GM19463 (cell line): Measurements from ENCODE around the gene GUCA2A.

Experiments
- ATAC-seq: cut with Tn5 transposase; IDR thresholded peaks from one replicate; pipeline ENCODE4 v1.9.1; 2021; ENCODE audit warnings: mild to moderate bottlenecking, moderate library complexity; ENCODE audit not compliant: unreplicated experiment

GUCA2A gene

GRCh38 chr1:42155362-42155761 is 9.2 kb downstream of the GUCA2A start:
- ATAC-seq = no peak

GRCh38 chr1:42154685-42155084 is 9.9 kb downstream of the GUCA2A start:
- no peak for ATAC-seq

- no peak for ATAC-seq
Observed at GRCh38 chr1:42153624-42154023, 10.9 kb downstream of the GUCA2A start.

GRCh38 chr1:42152907-42153600 is 11.5 kb downstream of the GUCA2A start, which contains the start of gene GUCA2B:
GUCA2B (plus strand) TSS chr1:42153410; CDS start chr1:42153451, 41 bp downstream.
- no peak for ATAC-seq

GRCh38 chr1:42152119-42152518 is 12.4 kb downstream of the GUCA2A start:
- no peak for ATAC-seq

- no peak for ATAC-seq
Observed at GRCh38 chr1:42150651-42151050, 13.9 kb downstream of the GUCA2A start.

DNA sequence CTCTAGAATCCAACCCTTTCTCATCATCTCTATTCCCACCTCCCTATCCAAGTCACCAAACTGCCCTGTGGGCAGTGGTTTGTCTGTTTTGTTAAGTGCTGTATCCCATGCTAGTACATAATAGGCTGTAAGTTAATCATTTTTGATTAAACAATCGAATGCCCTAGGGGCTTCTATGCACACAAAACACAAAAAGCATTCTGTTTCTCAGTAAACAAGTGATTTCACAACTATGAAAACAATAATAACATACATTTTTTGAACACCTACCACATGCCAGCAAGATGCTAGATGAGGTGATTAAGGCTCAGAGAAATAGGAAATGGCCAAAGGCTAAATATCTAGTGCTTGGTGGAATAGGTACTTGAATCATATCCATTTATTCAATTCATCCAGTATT is 16.4 kb downstream of the GUCA2A start:
- no peak for ATAC-seq

- no peak for ATAC-seq
Observed at GRCh38 chr1:42146626-42147320, 17.8 kb downstream of the GUCA2A start.

DNA sequence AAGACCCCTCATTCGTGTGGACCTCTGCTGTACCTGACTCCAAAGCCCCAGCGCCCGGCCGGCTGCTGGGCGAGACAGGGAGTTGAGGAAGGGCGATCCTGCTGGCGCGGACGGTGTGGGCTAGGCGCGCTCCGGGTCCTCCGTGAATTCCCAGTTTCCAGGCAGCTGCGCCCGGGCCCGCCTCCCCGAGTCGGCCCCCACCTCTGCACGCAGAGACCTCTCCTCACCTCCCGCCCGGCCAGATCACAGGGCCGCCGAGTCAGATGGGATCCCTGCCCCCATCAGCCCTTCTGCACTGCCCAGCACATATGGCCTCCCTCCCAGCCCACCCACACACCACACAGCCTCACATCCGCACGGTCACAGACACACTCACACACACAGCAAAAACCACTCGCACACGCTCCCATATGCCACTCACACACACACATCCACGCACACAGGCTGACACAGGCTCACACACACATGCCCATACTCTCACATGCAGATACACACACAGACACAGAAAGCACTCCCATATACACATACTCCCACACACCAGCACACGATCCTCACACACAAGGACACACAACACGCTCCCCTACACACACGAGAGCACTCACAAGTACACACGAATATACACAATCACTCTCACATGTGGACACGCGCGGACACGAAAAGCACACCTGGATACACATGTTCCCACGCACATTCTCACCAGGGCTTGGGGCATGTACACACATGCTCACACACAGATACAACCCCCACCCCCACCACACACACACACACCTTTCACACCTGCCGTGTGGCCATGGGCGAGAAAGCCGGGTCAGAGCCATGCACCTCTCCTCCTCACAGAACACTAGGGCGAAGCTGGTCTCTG is 18.6 kb downstream of the GUCA2A start:
- no peak for ATAC-seq

GRCh38 chr1:42145389-42145716 is 19.2 kb downstream of the GUCA2A start:
- no peak for ATAC-seq

DNA sequence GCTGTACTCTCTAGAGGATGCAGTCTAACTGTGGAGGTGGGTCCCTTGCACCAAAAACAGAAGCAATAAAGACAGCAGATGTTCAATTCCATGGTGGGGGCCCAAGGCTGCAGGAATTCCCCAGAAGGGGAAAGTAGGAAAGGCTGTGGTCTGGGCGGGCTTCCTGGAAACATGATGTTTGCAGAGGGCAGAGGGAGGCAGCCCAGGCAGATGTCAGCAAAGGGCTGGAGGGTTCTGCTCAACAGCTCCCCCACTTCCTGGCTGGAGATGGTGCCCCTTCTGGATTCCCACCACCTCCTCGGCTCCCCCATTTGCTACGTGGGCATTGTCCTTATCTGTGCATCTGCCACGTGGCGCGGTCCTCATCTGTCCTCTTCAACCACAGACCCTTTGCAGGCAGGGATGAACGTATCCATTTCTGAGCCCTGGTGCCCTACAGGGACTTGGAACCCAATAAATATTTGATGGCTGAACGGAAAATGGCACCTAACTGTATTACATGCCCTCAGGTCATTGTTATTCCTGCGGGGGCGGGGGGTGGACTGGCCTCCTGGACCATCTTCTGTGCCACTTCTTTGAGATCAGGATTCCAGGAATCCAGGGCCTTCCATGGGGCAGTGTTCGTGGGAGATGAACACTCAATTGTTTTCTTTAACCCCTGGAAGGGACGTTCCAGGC is 19.7 kb downstream of the GUCA2A start:
- no peak for ATAC-seq

- ATAC-seq = no peak
Observed at GRCh38 chr1:42143896-42144710, 20.4 kb downstream of the GUCA2A start.

DNA sequence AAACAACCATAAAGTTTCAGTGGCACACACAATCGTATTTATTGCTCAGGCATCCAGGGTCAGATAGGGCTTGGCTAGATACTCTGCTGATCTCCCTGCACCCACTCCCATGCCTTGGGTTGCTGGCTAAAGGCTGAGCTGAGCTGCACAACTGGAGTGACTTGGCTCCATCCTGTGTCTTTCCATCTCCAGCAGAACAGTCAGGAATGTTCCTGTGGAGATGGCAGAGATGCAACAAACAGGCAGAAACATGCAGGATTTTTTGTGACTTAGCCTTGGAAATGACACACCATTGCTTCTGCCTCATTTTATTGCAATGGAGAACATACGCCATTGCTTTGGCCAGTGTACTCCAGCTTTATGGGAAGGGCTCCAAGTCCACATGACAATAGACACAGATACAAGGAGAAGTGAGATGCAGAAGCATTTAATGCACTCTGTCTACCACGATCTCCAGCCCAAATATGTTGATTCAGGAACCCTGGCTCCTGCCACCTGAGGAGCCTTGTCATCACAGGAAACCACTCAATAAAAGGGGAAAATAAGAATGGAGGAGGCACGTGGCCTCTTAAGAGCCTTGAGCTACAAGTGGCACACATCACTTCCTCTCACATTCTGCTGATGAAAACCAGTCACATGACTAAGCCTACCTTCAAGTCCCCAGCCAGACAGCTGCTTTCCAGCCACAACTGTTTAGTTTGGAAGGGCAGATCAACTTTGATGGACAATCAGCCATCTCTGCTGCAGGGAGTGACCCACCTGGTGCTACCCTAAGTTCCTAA is 21.5 kb downstream of the GUCA2A start:
- no peak for ATAC-seq

- ATAC-seq = no peak
Observed at GRCh38 chr1:42141978-42142377, 22.6 kb downstream of the GUCA2A start.

DNA sequence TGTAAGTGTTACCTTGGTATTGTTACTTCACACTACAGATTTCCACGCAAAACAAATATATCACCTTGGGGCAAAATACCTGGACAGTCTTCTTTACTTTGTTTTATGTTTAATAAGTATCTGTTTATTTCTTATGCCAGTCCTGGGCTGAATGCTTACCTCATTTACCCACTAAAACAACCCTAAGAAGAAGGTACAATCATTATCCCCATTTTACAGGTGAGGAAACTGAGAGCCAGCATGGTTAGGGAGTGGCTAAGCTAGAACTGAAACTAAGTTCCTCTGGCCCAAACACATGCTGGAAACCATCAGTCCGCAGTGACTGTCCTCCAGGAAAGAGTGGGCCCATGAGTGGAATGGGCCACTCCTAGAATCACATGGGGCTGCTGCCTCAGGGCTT is 24.4 kb downstream of the GUCA2A start:
- ATAC-seq = no peak

DNA sequence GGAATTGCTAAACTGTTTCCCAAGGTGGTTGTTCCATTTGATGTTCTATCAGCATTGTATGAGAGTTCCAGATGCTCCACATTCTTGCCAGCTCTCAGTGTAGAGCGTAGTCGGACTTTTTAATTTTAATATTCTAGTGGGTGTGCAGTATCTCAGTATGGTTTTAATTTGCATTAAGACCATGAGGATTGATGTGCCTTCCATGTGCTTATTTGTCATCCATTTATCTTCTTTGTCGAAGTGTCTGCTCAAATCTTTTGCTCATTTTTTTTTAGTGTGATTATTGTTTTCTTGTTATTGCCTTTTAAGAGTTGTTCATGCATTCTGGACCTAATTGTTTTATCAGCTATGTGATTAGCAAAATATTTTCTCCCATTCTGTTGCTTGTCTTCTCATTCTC is 25.1 kb downstream of the GUCA2A start:
- ATAC-seq = no peak

DNA sequence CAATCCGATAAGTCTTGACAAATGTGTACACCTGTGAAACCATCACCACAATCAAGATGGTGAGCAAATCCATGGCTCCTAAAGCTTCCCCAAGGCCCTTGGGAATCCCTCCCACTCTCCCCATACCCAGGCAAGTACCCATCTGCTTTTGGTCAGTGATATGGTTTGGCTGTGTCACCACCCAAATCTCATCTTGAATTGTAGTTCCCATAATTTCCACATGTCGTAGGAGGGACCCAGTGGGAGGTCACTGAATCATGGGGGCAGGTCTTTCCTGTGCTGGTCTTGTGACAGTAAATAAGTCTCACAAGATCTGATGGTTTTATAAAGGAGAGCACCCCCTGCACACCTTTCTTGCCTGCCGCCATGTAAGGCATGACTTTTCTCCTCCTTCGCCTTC is 26.0 kb downstream of the GUCA2A start:
- ATAC-seq = no peak

DNA sequence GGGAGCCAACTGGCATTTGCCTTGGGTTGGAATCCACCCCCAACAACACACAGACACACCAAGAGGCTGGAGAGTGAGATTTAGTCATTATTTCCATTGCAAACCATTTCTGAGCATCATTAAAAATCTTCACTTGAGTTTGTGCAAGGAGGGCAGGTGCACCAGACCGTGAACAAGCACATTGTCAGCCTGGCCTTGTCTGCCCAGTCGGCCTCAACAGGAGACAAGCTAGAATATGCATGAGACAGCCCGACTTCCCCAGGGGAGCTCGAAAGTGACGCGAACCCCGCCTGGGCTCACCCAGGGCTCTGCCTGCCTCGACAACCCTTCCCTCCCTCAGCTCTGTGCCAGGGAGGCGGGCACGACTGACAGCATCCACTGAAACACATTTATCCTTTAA is 26.8 kb downstream of the GUCA2A start:
- no peak for ATAC-seq

DNA sequence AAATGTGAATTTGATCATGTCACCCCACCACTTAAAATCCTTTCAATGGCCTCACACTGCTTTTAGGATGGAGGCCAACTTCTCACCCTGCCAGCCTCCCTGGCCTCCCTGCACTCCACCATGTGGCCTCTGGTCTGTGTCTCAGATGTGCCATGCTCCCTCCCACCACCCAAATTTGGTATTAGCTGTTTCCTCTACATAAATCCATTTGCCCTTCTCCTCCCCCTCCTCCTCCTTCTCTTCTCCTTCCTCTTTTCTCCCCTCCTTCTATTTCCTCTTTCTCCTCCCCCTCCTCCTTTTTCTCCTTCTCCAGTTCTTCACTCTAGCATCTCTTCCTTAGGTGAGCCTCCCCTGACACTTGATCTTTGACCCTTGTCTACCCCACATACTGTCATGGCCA is 28.1 kb downstream of the GUCA2A start:
- no peak for ATAC-seq

- no peak for ATAC-seq
Observed at GRCh38 chr1:42135426-42135825, 29.1 kb downstream of the GUCA2A start.
